GM12878 (cell line): ENCODE measurements around the gene SLIT1.
A peak's percentile ranks its signal among the peaks of the same experiment; 100 is the strongest.

ENCODE experiments used
- ATF7 ChIP-seq: fragments of 450-650 bp; IDR thresholded peaks from 2 replicates; pipeline ENCODE4 v1.6.1; 2016; ENCODE audit warnings: low read depth, mild to moderate bottlenecking
- BHLHE40 ChIP-seq, 2 experiments: fragments of 450-650 bp in 1 of 2; IDR thresholded peaks; 2 replicates each; pipeline ENCODE4 v1.6.1; 2011 to 2017; ENCODE audit warnings: low read depth in 2 of 2, borderline replicate concordance in 1 of 2, improper control_type of control experiment in 1 of 2, low read length in 1 of 2, mild to moderate bottlenecking in 1 of 2
- CHD2 ChIP-seq: IDR thresholded peaks from 2 replicates; pipeline ENCODE4 v1.6.1; 2011; ENCODE audit warnings: low read depth, low read length, improper control_type of control experiment, borderline replicate concordance
- EP300 ChIP-seq, 2 experiments: fragments of 150-350 bp in 1 of 2; IDR thresholded peaks; 2 replicates each; pipeline ENCODE4 v1.6.1; 2011 to 2012; ENCODE audit warnings: low read depth in 2 of 2, low read length in 2 of 2, borderline replicate concordance in 1 of 2, improper control_type of control experiment in 1 of 2, inconsistent platforms in 1 of 2; ENCODE audit not compliant: control insufficient read depth in 1 of 2
- EZH2 ChIP-seq: IDR thresholded peaks from 2 replicates; pipeline ENCODE4 v1.6.1; 2012; ENCODE audit warnings: low read depth, mild to moderate bottlenecking, control low read depth, inconsistent platforms, low read length, borderline replicate concordance; ENCODE audit not compliant: control insufficient read depth
- NFIC ChIP-seq: IDR thresholded peaks from 2 replicates; pipeline ENCODE4 v1.6.1; 2012; ENCODE audit warnings: low read depth, mild to moderate bottlenecking, inconsistent platforms, low read length, moderate library complexity
- PRDM15 ChIP-seq: fragments of 450-650 bp; formaldehyde crosslinking; IDR thresholded peaks from 2 replicates; pipeline ENCODE4 v1.4.0; 2020; ENCODE audit warnings: mild to moderate bottlenecking, moderate library complexity
- RAD21 ChIP-seq: IDR thresholded peaks from 2 replicates; pipeline ENCODE4 v1.6.1; 2011; ENCODE audit warnings: mild to moderate bottlenecking, low read depth, low read length, moderate library complexity; ENCODE audit not compliant: insufficient read depth
- ZNF274 ChIP-seq: IDR thresholded peaks from one replicate; pipeline ENCODE4 v1.8.0; 2011; ENCODE audit not compliant: insufficient read length, insufficient read depth
- TF ChIP-seq, protein P1 (sequence below), 3 experiments: IDR thresholded peaks in 2 of 3; conservative IDR thresholded peaks in 1 of 3; 2 replicates each; pipeline ENCODE4 v1.5.1; 2011; ENCODE audit warnings: low read depth in 3 of 3, low read length in 3 of 3, mild to moderate bottlenecking in 3 of 3, control low read depth in 2 of 3, moderate library complexity in 2 of 3, inconsistent platforms in 1 of 3, mixed read lengths in 1 of 3; ENCODE audit not compliant: control insufficient read depth in 2 of 3, insufficient read depth in 1 of 3; ENCODE audit errors: extremely low read depth in 1 of 3
- TF ChIP-seq, protein P2 (sequence below): IDR thresholded peaks from 2 replicates; pipeline ENCODE4 v1.6.1; 2011; ENCODE audit warnings: low read depth, mild to moderate bottlenecking, low read length, moderate library complexity, borderline replicate concordance; ENCODE audit errors: extremely low read depth
- TF ChIP-seq, protein P3 (sequence below): IDR thresholded peaks from 2 replicates; pipeline ENCODE4 v1.6.1; 2012; ENCODE audit warnings: low read length, inconsistent platforms

DNA sequence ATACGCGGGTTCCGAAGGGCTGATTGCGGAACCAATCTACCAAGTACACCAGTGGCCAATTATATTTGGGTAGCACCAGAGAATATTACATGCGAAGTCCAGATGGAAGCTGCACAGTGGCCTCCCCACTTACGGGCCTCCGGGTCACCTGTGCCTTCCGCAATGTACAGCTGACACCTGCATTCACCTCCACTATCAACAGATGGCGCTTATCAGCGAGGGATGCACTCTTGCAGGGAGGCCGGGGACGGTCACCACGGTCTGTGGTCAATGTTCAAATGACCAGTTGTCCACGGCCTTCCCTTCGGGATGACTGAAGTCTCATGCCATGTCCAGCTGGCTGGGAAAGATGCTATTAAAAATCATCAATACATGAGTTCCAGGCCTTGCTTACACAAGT is 47.6 kb downstream of the SLIT1 start:
- no peak for TF ChIP-seq ZNF274
- TF ChIP-seq, protein P1, sequence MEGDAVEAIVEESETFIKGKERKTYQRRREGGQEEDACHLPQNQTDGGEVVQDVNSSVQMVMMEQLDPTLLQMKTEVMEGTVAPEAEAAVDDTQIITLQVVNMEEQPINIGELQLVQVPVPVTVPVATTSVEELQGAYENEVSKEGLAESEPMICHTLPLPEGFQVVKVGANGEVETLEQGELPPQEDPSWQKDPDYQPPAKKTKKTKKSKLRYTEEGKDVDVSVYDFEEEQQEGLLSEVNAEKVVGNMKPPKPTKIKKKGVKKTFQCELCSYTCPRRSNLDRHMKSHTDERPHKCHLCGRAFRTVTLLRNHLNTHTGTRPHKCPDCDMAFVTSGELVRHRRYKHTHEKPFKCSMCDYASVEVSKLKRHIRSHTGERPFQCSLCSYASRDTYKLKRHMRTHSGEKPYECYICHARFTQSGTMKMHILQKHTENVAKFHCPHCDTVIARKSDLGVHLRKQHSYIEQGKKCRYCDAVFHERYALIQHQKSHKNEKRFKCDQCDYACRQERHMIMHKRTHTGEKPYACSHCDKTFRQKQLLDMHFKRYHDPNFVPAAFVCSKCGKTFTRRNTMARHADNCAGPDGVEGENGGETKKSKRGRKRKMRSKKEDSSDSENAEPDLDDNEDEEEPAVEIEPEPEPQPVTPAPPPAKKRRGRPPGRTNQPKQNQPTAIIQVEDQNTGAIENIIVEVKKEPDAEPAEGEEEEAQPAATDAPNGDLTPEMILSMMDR (IDR thresholded peaks at IDR 0.05 in 2 of 3, conservative IDR thresholded peaks at IDR 0.05 in 1 of 3; ENCODE audit: control insufficient read depth in 2 of 3, extremely low read depth in 1 of 3, insufficient read depth in 1 of 3, low read depth in 3 of 3, low read length in 3 of 3), result peak; percentile 19 to 46 (median 24); a peak in 4 of 6 replicates
- TF ChIP-seq, protein P2, sequence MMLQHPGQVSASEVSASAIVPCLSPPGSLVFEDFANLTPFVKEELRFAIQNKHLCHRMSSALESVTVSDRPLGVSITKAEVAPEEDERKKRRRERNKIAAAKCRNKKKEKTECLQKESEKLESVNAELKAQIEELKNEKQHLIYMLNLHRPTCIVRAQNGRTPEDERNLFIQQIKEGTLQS, result no peak
- no peak for TF ChIP-seq EP300 (IDR thresholded peaks at IDR 0.05; ENCODE audit: borderline replicate concordance in 1 of 2, control insufficient read depth in 1 of 2, low read depth in 2 of 2, low read length in 2 of 2)
- no peak for TF ChIP-seq CHD2
- no peak for TF ChIP-seq BHLHE40 (IDR thresholded peaks at IDR 0.05; ENCODE audit: borderline replicate concordance in 1 of 2, low read depth in 2 of 2, low read length in 1 of 2)
- TF ChIP-seq RAD21, result no peak
- TF ChIP-seq, protein P3, sequence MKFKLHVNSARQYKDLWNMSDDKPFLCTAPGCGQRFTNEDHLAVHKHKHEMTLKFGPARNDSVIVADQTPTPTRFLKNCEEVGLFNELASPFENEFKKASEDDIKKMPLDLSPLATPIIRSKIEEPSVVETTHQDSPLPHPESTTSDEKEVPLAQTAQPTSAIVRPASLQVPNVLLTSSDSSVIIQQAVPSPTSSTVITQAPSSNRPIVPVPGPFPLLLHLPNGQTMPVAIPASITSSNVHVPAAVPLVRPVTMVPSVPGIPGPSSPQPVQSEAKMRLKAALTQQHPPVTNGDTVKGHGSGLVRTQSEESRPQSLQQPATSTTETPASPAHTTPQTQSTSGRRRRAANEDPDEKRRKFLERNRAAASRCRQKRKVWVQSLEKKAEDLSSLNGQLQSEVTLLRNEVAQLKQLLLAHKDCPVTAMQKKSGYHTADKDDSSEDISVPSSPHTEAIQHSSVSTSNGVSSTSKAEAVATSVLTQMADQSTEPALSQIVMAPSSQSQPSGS, result no peak
- no peak for TF ChIP-seq NFIC
- TF ChIP-seq PRDM15 (CRISPR knock-in tag), result no peak
- TF ChIP-seq EZH2, result no peak
- TF ChIP-seq ATF7, result no peak
